GM13976 (cell line): ENCODE data around the gene KISS1R.

ENCODE experiments used
- DNase-seq: peaks from one replicate; pipeline ENCODE4 v3.0.0; 2012; ENCODE audit warnings: low spot score
- CTCF ChIP-seq: IDR thresholded peaks from 2 replicates; pipeline ENCODE4 v1.5.1; 2012; ENCODE audit warnings: borderline replicate concordance, mild to moderate bottlenecking; ENCODE audit not compliant: insufficient read depth; ENCODE audit errors: extremely low read depth, missing control alignments, control extremely low read depth
- in situ Hi-C: fragments of 300-500 bp; cut with MboI; formaldehyde crosslinking; loops from one replicate; pipeline ENCODE4 v1.12.0; 2022; ENCODE audit warnings: low sequenced_read_pairs, mixed read lengths, inconsistent platforms; ENCODE audit not compliant: unreplicated experiment

Gene KISS1R

GRCh38 chr19:907183-907853 lies 9.8 kb upstream of the KISS1R start:
- peak; percentile 74 for DNase-seq
- TF ChIP-seq CTCF, result no peak

GRCh38 chr19:911197-912033 lies 5.7 kb upstream of the KISS1R start:
- TF ChIP-seq CTCF, result no peak
- in situ Hi-C loops, result loop anchor here (10.0 kb wide), 1 partner anchor 47 kb away; no protein-coding TSS in a partner anchor
- DNase-seq, result no peak

More at GRCh38 chr19:907183-907853, 9.8 kb upstream of the KISS1R start:
- in situ Hi-C loops, result no loop called here

- DNase-seq, result peak; percentile 63
- no peak for TF ChIP-seq CTCF
- in situ Hi-C loops, result loop anchor here (10.0 kb wide), 1 partner anchor 48 kb away; no protein-coding TSS in a partner anchor
These were observed 4.7 kb upstream of the KISS1R start for GRCh38 chr19:912181-913079.

GRCh38 chr19:913080-913748 lies 3.9 kb upstream of the KISS1R start, which contains the start of gene R3HDM4:
TSS of gene R3HDM4 (minus strand) at chr19:913219. CDS start at chr19:913157, 62 bp downstream.
- in situ Hi-C loops, result loop anchor here (10.0 kb wide), 1 partner anchor 48 kb away; no protein-coding TSS in a partner anchor
- TF ChIP-seq CTCF, result no peak
- peak; percentile 95 for DNase-seq

- no peak for TF ChIP-seq CTCF
- in situ Hi-C loops, result loop anchor here (10.0 kb wide), 1 partner anchor 52 kb away; no protein-coding TSS in a partner anchor
- no peak for DNase-seq
These were observed 349 bp upstream of the KISS1R start for GRCh38 chr19:916645-917322.
